ENCODE results near the gene USP24. TPM values are rescaled to one million over a fixed set of nuclear protein-coding genes. Genes with fewer than 3 reads are reported as not detected.

Gene USP24
- polyA plus RNA-seq, 1 of the 3 experiments (the other 2 are of a cell fraction), result 8.1 TPM

DNA sequence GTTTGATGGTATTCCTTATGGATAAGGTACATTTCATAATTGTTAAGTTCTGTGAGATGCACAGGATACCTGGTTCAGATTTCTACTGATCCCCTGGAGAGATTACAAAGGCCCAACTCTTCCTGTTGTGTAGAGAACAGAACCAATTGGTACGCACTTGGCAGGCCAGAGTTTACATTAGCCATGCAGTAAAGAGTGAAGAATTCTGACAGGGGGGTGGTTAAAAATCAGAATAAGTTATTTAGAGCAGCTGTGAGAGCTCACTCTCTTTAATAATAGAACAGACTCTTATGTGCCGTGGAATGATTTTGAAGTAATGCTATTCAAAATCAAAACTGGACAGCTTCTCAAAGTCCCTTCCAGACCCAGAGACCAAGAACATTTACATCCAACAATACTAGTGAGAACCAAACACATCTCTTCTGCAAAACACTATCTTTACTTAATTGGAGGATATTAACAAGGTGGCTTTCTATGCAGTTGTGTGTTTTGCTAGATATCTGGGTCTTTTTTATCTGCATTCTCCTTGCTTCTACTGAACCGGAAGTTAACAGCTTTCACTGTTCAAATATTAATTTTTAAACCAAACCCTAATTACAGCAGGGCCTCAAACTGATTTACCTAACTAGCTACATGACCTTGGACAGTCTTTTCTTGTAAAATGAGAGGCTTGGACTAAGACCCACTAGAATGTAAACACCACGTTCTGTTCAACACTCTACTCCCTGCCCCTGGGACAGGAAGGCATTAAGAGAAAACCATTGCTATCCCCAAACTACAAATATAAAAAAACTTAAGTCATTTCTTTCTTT, 4.0 kb downstream of the USP24 start:
- 69% methylated on average over 4 of the region's 4 CpGs for WGBS (ENCODE audit: low lambda C conversion rate)
- Histone ChIP-seq H3K4me2 (peak overlapping the region; percentile 17; the same call in 1 of the 2 replicates), H3K9me2 (no peaks in the 10 kb centered on the region), H3K27me3 (ENCODE audit: insufficient read depth) (no peaks in the 10 kb centered on the region), H3K4me1 (ENCODE audit: control insufficient read depth in 1 of 2, insufficient read depth in 2 of 2, low read depth in 1 of 2, low read length in 1 of 2) (peaks cover 24 to 47% of the 10 kb centered on the region in 2 experiments; a peak in 3 of 4 replicates), H3K9ac (no peak overlapping the region), H3K79me2 (ENCODE audit: insufficient read depth) (peaks cover 89% of the 10 kb centered on the region), H3K4me3 (ENCODE audit: low read depth in 2 of 2, low read length in 1 of 2) (no peak overlapping the region; a peak in 1 of 4 replicates), H4K20me1 (ENCODE audit: insufficient read depth) (peaks cover 49% of the 10 kb centered on the region), H3K9me3 (no peaks in the 10 kb centered on the region), H3K27ac (ENCODE audit: low read depth in 2 of 2, low read length in 1 of 2) (peak overlapping the region in 1 of 2 experiments; percentile 8; a peak in 1 of 4 replicates), H3K36me3 (replicated peaks in 1 of 2; ENCODE audit: control insufficient read depth in 1 of 2, insufficient read depth in 2 of 2, low read length in 1 of 2) (peaks cover 4 to 5% of the 10 kb centered on the region in 2 experiments), H2AFZ (ENCODE audit: low read depth) (no peak overlapping the region), H3F3A (replicated peaks; ENCODE audit: insufficient read depth) (peaks cover 9% of the 10 kb centered on the region)
- ChIA-PET CTCF (interaction anchor here (0.9 to 1.0 kb wide), 2 partner anchors 67 to 1597 kb away, joined by 3 read pairs; no protein-coding TSS in a partner anchor), POLR2A (no interaction called here)
- TF ChIP-seq FOXM1 (IDR thresholded peaks at IDR 0.05; ENCODE audit: low read depth), result no peak
- no peak for TF ChIP-seq RFX5 (IDR thresholded peaks at IDR 0.05; ENCODE audit: low read length)
- no peak for TF ChIP-seq GATA2 (CRISPR knock-in tag; IDR thresholded peaks at IDR 0.05)
- no peak for TF ChIP-seq RXRA (IDR thresholded peaks at IDR 0.05; ENCODE audit: borderline replicate concordance, low read depth)
- no peak for TF ChIP-seq MEF2A (IDR thresholded peaks at IDR 0.05; ENCODE audit: borderline replicate concordance, low read depth)
- no peak for TF ChIP-seq GABPA (IDR thresholded peaks at IDR 0.05; ENCODE audit: low read depth)
- TF ChIP-seq MAX (IDR thresholded peaks at IDR 0.05; ENCODE audit: low read depth), result no peak
- no peak for TF ChIP-seq RAD21 (IDR thresholded peaks at IDR 0.05; ENCODE audit: low read length)
- no peak for TF ChIP-seq USF1 (IDR thresholded peaks at IDR 0.05; ENCODE audit: borderline replicate concordance, low read depth)
- TF ChIP-seq, protein P1, sequence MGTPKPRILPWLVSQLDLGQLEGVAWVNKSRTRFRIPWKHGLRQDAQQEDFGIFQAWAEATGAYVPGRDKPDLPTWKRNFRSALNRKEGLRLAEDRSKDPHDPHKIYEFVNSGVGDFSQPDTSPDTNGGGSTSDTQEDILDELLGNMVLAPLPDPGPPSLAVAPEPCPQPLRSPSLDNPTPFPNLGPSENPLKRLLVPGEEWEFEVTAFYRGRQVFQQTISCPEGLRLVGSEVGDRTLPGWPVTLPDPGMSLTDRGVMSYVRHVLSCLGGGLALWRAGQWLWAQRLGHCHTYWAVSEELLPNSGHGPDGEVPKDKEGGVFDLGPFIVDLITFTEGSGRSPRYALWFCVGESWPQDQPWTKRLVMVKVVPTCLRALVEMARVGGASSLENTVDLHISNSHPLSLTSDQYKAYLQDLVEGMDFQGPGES (IDR thresholded peaks at IDR 0.05; ENCODE audit: low read depth, low read length), result no peak
- no peak for TF ChIP-seq CHD2 (IDR thresholded peaks at IDR 0.05; ENCODE audit: low read length, partially characterized antibody)
- TF ChIP-seq JUND (IDR thresholded peaks at IDR 0.05), result no peak
- TF ChIP-seq ZBTB33 (IDR thresholded peaks at IDR 0.05; ENCODE audit: borderline replicate concordance, low read depth), result no peak
- TF ChIP-seq NFIC (IDR thresholded peaks at IDR 0.05; ENCODE audit: borderline replicate concordance), result no peak
- TF ChIP-seq NRF1 (IDR thresholded peaks at IDR 0.05; ENCODE audit: low read depth, low read length), result no peak
- TF ChIP-seq MXI1 (IDR thresholded peaks at IDR 0.05; ENCODE audit: low read depth, low read length), result no peak
- TF ChIP-seq FOXJ3 (CRISPR knock-in tag; IDR thresholded peaks at IDR 0.05), result no peak
- TF ChIP-seq USF2 (IDR thresholded peaks at IDR 0.05; ENCODE audit: borderline replicate concordance, low read depth, low read length), result no peak
- no peak for TF ChIP-seq PBX3 (IDR thresholded peaks at IDR 0.05)
- DNase-seq, result no peak
